ENCODE data around the gene NCAPD3.

Gene NCAPD3

GRCh38 chr11:134170919-134171281 lies 52.9 kb downstream of the NCAPD3 start:
- no peaks in the 10 kb centered on the region for H3K4me1 ChIP-seq (ENCODE audit: control insufficient read depth, insufficient read depth, low read length)
- H3K36me3 ChIP-seq (ENCODE audit: control insufficient read depth, insufficient read depth, low read length) = peaks cover 66% of the 10 kb centered on the region
- peaks cover 42% of the 10 kb centered on the region for H3K9me3 ChIP-seq (ENCODE audit: control insufficient read depth, insufficient read depth, low read length)

GRCh38 chr11:134170177-134170918 lies 53.4 kb downstream of the NCAPD3 start:
- Histone ChIP-seq H3K4me1 (ENCODE audit: control insufficient read depth, insufficient read depth, low read length) (no peaks in the 10 kb centered on the region), H3K4me3 (ENCODE audit: low read depth, low read length) (no peak overlapping the region), H3K36me3 (ENCODE audit: control insufficient read depth, insufficient read depth, low read length) (peaks cover 70% of the 10 kb centered on the region), H3K27me3 (ENCODE audit: control insufficient read depth, insufficient read depth, low read length) (no peaks in the 10 kb centered on the region), H3K9me3 (ENCODE audit: control insufficient read depth, insufficient read depth, low read length) (peaks cover 46% of the 10 kb centered on the region), H3K9ac (ENCODE audit: low read depth, low read length) (no peak overlapping the region)

More at GRCh38 chr11:134170919-134171281, 52.9 kb downstream of the NCAPD3 start:
- Histone ChIP-seq H3K9ac (ENCODE audit: low read depth, low read length) (no peak overlapping the region), H3K4me3 (ENCODE audit: low read depth, low read length) (no peak overlapping the region), H3K27me3 (ENCODE audit: control insufficient read depth, insufficient read depth, low read length) (no peaks in the 10 kb centered on the region)

GRCh38 chr11:134164490-134165370 lies 59.0 kb downstream of the NCAPD3 start:
- H3K9me3 ChIP-seq (ENCODE audit: control insufficient read depth, insufficient read depth, low read length) = peaks cover 68% of the 10 kb centered on the region

GRCh38 chr11:134159652-134160051 lies 64.1 kb downstream of the NCAPD3 start:
- H3K9me3 ChIP-seq (ENCODE audit: control insufficient read depth, insufficient read depth, low read length) = peaks cover 37% of the 10 kb centered on the region
- no peaks in the 10 kb centered on the region for H3K27me3 ChIP-seq (ENCODE audit: control insufficient read depth, insufficient read depth, low read length)
- H3K9ac ChIP-seq (ENCODE audit: low read depth, low read length) = no peak overlapping the region
- H3K4me1 ChIP-seq (ENCODE audit: control insufficient read depth, insufficient read depth, low read length) = no peaks in the 10 kb centered on the region
- peaks cover 81% of the 10 kb centered on the region for H3K36me3 ChIP-seq (ENCODE audit: control insufficient read depth, insufficient read depth, low read length)
- no peak overlapping the region for H3K4me3 ChIP-seq (ENCODE audit: low read depth, low read length)

More at GRCh38 chr11:134164490-134165370, 59.0 kb downstream of the NCAPD3 start:
- Histone ChIP-seq H3K27me3 (ENCODE audit: control insufficient read depth, insufficient read depth, low read length) (no peaks in the 10 kb centered on the region), H3K4me3 (ENCODE audit: low read depth, low read length) (peak overlapping the region; percentile 30), H3K9ac (ENCODE audit: low read depth, low read length) (no peak overlapping the region), H3K36me3 (ENCODE audit: control insufficient read depth, insufficient read depth, low read length) (peaks cover 83% of the 10 kb centered on the region), H3K4me1 (ENCODE audit: control insufficient read depth, insufficient read depth, low read length) (no peaks in the 10 kb centered on the region)

- no peak overlapping the region for H3K4me3 ChIP-seq (ENCODE audit: low read depth, low read length)
- H3K9ac ChIP-seq (ENCODE audit: low read depth, low read length) = no peak overlapping the region
- no peaks in the 10 kb centered on the region for H3K4me1 ChIP-seq (ENCODE audit: control insufficient read depth, insufficient read depth, low read length)
- H3K9me3 ChIP-seq (ENCODE audit: control insufficient read depth, insufficient read depth, low read length) = peaks cover 23% of the 10 kb centered on the region
- H3K36me3 ChIP-seq (ENCODE audit: control insufficient read depth, insufficient read depth, low read length) = peaks cover 71% of the 10 kb centered on the region
- H3K27me3 ChIP-seq (ENCODE audit: control insufficient read depth, insufficient read depth, low read length) = no peaks in the 10 kb centered on the region
Measured at GRCh38 chr11:134158023-134158422, 65.7 kb downstream of the NCAPD3 start.

GRCh38 chr11:134157451-134157850 lies 66.3 kb downstream of the NCAPD3 start:
- Histone ChIP-seq H3K9ac (ENCODE audit: low read depth, low read length) (no peak overlapping the region), H3K27me3 (ENCODE audit: control insufficient read depth, insufficient read depth, low read length) (no peaks in the 10 kb centered on the region), H3K9me3 (ENCODE audit: control insufficient read depth, insufficient read depth, low read length) (peaks cover 18% of the 10 kb centered on the region), H3K4me1 (ENCODE audit: control insufficient read depth, insufficient read depth, low read length) (no peaks in the 10 kb centered on the region), H3K4me3 (ENCODE audit: low read depth, low read length) (no peak overlapping the region), H3K36me3 (ENCODE audit: control insufficient read depth, insufficient read depth, low read length) (peaks cover 67% of the 10 kb centered on the region)

- Histone ChIP-seq H3K9ac (ENCODE audit: low read depth, low read length) (no peak overlapping the region), H3K4me3 (ENCODE audit: low read depth, low read length) (no peak overlapping the region), H3K27me3 (ENCODE audit: control insufficient read depth, insufficient read depth, low read length) (no peaks in the 10 kb centered on the region), H3K36me3 (ENCODE audit: control insufficient read depth, insufficient read depth, low read length) (peaks cover 60% of the 10 kb centered on the region), H3K9me3 (ENCODE audit: control insufficient read depth, insufficient read depth, low read length) (peaks cover 5% of the 10 kb centered on the region), H3K4me1 (ENCODE audit: control insufficient read depth, insufficient read depth, low read length) (no peaks in the 10 kb centered on the region)
Measured at GRCh38 chr11:134155946-134156865, 67.6 kb downstream of the NCAPD3 start.

GRCh38 chr11:134155456-134155855 lies 68.3 kb downstream of the NCAPD3 start:
- no peak overlapping the region for H3K9ac ChIP-seq (ENCODE audit: low read depth, low read length)
- H3K27me3 ChIP-seq (ENCODE audit: control insufficient read depth, insufficient read depth, low read length) = no peaks in the 10 kb centered on the region
- H3K4me3 ChIP-seq (ENCODE audit: low read depth, low read length) = no peak overlapping the region
- H3K9me3 ChIP-seq (ENCODE audit: control insufficient read depth, insufficient read depth, low read length) = no peaks in the 10 kb centered on the region
- no peaks in the 10 kb centered on the region for H3K4me1 ChIP-seq (ENCODE audit: control insufficient read depth, insufficient read depth, low read length)
- H3K36me3 ChIP-seq (ENCODE audit: control insufficient read depth, insufficient read depth, low read length) = peaks cover 61% of the 10 kb centered on the region

- no peaks in the 10 kb centered on the region for H3K27me3 ChIP-seq (ENCODE audit: control insufficient read depth, insufficient read depth, low read length)
- H3K4me1 ChIP-seq (ENCODE audit: control insufficient read depth, insufficient read depth, low read length) = no peaks in the 10 kb centered on the region
- no peaks in the 10 kb centered on the region for H3K9me3 ChIP-seq (ENCODE audit: control insufficient read depth, insufficient read depth, low read length)
- H3K9ac ChIP-seq (ENCODE audit: low read depth, low read length) = no peak overlapping the region
- H3K36me3 ChIP-seq (ENCODE audit: control insufficient read depth, insufficient read depth, low read length) = peaks cover 56% of the 10 kb centered on the region
- no peak overlapping the region for H3K4me3 ChIP-seq (ENCODE audit: low read depth, low read length)
Measured at GRCh38 chr11:134154441-134154840, 69.3 kb downstream of the NCAPD3 start.

- Histone ChIP-seq H3K4me3 (ENCODE audit: low read depth, low read length) (no peak overlapping the region), H3K4me1 (ENCODE audit: control insufficient read depth, insufficient read depth, low read length) (no peaks in the 10 kb centered on the region), H3K9me3 (ENCODE audit: control insufficient read depth, insufficient read depth, low read length) (no peaks in the 10 kb centered on the region), H3K9ac (ENCODE audit: low read depth, low read length) (no peak overlapping the region), H3K36me3 (ENCODE audit: control insufficient read depth, insufficient read depth, low read length) (peaks cover 53% of the 10 kb centered on the region), H3K27me3 (ENCODE audit: control insufficient read depth, insufficient read depth, low read length) (no peaks in the 10 kb centered on the region)
Measured at GRCh38 chr11:134153147-134153905, 70.4 kb downstream of the NCAPD3 start.

GRCh38 chr11:134152696-134153095 lies 71.1 kb downstream of the NCAPD3 start:
- Histone ChIP-seq H3K9me3 (ENCODE audit: control insufficient read depth, insufficient read depth, low read length) (no peaks in the 10 kb centered on the region), H3K4me3 (ENCODE audit: low read depth, low read length) (no peak overlapping the region), H3K27me3 (ENCODE audit: control insufficient read depth, insufficient read depth, low read length) (no peaks in the 10 kb centered on the region), H3K4me1 (ENCODE audit: control insufficient read depth, insufficient read depth, low read length) (no peaks in the 10 kb centered on the region), H3K36me3 (ENCODE audit: control insufficient read depth, insufficient read depth, low read length) (peaks cover 47% of the 10 kb centered on the region), H3K9ac (ENCODE audit: low read depth, low read length) (no peak overlapping the region)
